GM19438 (cell line): Measurements from ENCODE around the gene TECTA.
"Not testable (repeated sequence)": the region's sequence is repeated elsewhere in the genome, so short reads cannot be mapped to it uniquely, and the experiment has no call there.

Experiments used
- ATAC-seq: cut with Tn5 transposase; IDR thresholded peaks from one replicate; pipeline ENCODE4 v1.9.1; 2021; ENCODE audit warnings: low read depth; ENCODE audit not compliant: unreplicated experiment

The TECTA gene

GRCh38 chr11:121163658-121164308, 62.7 kb downstream of the TECTA start:
- no peak for ATAC-seq

GRCh38 chr11:121177629-121178028, 76.6 kb downstream of the TECTA start:
- not testable (repeated sequence) for ATAC-seq

- no peak for ATAC-seq
Measured at GRCh38 chr11:121179306-121179705, 78.3 kb downstream of the TECTA start.

GRCh38 chr11:121180183-121180582, 79.1 kb downstream of the TECTA start:
- no peak for ATAC-seq

- ATAC-seq, result no peak
Measured at GRCh38 chr11:121188776-121189175, 87.7 kb downstream of the TECTA start.

GRCh38 chr11:121191818-121192217, 90.8 kb downstream of the TECTA start:
- no peak for ATAC-seq

- peak; percentile 62 for ATAC-seq
Measured at GRCh38 chr11:121194731-121195596, 93.9 kb downstream of the TECTA start.

GRCh38 chr11:121198491-121198890, 97.4 kb downstream of the TECTA start:
- no peak for ATAC-seq

- no peak for ATAC-seq
Measured at GRCh38 chr11:121199516-121199915, 98.5 kb downstream of the TECTA start.

- no peak for ATAC-seq
Measured at GRCh38 chr11:121206810-121207209, 105.8 kb downstream of the TECTA start.

- no peak for ATAC-seq
Measured at GRCh38 chr11:121207485-121208115, 106.6 kb downstream of the TECTA start.

- no peak for ATAC-seq
Measured at GRCh38 chr11:121210445-121211080, 109.5 kb downstream of the TECTA start.

- no peak for ATAC-seq
Measured at GRCh38 chr11:121211626-121212025, 110.6 kb downstream of the TECTA start.

GRCh38 chr11:121212536-121213361, 111.7 kb downstream of the TECTA start:
- no peak for ATAC-seq

GRCh38 chr11:121213362-121213893, 112.4 kb downstream of the TECTA start:
- no peak for ATAC-seq

- no peak for ATAC-seq
Measured at GRCh38 chr11:121214861-121215260, 113.8 kb downstream of the TECTA start.

- ATAC-seq, result no peak
Measured at GRCh38 chr11:121221496-121222200, 120.6 kb downstream of the TECTA start.

- no peak for ATAC-seq
Measured at GRCh38 chr11:121223161-121223560, 122.1 kb downstream of the TECTA start.

- no peak for ATAC-seq
Measured at GRCh38 chr11:121225382-121225781, 124.3 kb downstream of the TECTA start.
